Measurements from ENCODE around the gene CELF6.

GRCh38 chr15:72285927-72286516, 33.9 kb downstream of the CELF6 start:
- TF ChIP-seq CTCF (IDR thresholded peaks at IDR 0.05): peak in 3 of 6 experiments; percentile 20 to 38 (median 22)
- no peak for TF ChIP-seq POLR2A (IDR thresholded peaks at IDR 0.05)
